HepG2 (cell line): ENCODE data around the gene ZNF440. TPM values are rescaled to one million over a fixed set of nuclear protein-coding genes. Genes with fewer than 3 reads are reported as not detected.
A peak's percentile ranks its signal among the peaks of the same experiment; 100 is the strongest.
"Not testable (repeated sequence)": the region's sequence is repeated elsewhere in the genome, so short reads cannot be mapped to it uniquely, and the experiment has no call there.

ENCODE experiments used
- ATAC-seq: fragments of 200-7000 bp; cut with Tn5 transposase; 3 replicates; pipeline ENCODE4 v1.9.1; 2020; ENCODE audit warnings: mild to moderate bottlenecking, moderate library complexity
- BruUV-seq: library from RNA; stranded (reverse); fragments of 400-500 nt; replicated peaks from 2 replicates; lab custom pipeline; 2021; lab: Mats Ljungman, UMichigan
- CTCF ChIA-PET: fragments of 300-600 bp; formaldehyde crosslinking; extraction: SDS; loops from one replicate; lab custom pipeline; 2021; ENCODE audit warnings: low total read pairs, inconsistent platforms, low intra/inter-chr PET ratio; lab: Yijun Ruan, JAX
- POLR2A ChIA-PET: fragments of 350-600 bp; sonication (Branson Sonifier 250); formaldehyde crosslinking; loops from one replicate; lab custom pipeline; 2020; ENCODE audit warnings: antibody characterized with exemption, inconsistent platforms; lab: Yijun Ruan, JAX
- DNase-seq: peaks from one replicate; pipeline ENCODE4 v3.0.0-alpha.2; 2015; ENCODE audit warnings: low spot score
- FAIRE-seq: peaks from 3 replicates; lab custom pipeline; 2011; peaks lifted over from hg19 to GRCh38; lab: Jason Lieb, UNC
- H2AFZ ChIP-seq: one replicate; pipeline ENCODE4 v1.6.1; 2011; ENCODE audit warnings: low read length, inconsistent platforms
- H3K27ac ChIP-seq: fragments of 300-600 bp; 3 replicates; pipeline ENCODE4 v1.8.0; 2011; ENCODE audit warnings: mixed run types, mild to moderate bottlenecking, mixed read lengths, low read length, inconsistent platforms; ENCODE audit not compliant: insufficient read depth; ENCODE audit errors: extremely low read length
- H3K27me3 ChIP-seq, 2 experiments: fragments of 200-600 bp in 1 of 2; 2 replicates in 1 of 2; 3 replicates in 1 of 2; pipeline versions ENCODE4 v1.6.0 to v1.8.0; 2011; ENCODE audit warnings: low read length in 2 of 2, mild to moderate bottlenecking in 2 of 2, moderate library complexity in 2 of 2, inconsistent platforms in 1 of 2; ENCODE audit not compliant: insufficient read depth in 2 of 2, control insufficient read depth in 1 of 2
- H3K36me3 ChIP-seq, 2 experiments: fragments of 200-600 bp in 1 of 2; replicated peaks in 1 of 2; 2 replicates in 1 of 2; 3 replicates in 1 of 2; pipeline versions ENCODE4 v1.5.1 to v1.8.0; 2011; ENCODE audit warnings: low read length in 2 of 2, inconsistent platforms in 1 of 2; ENCODE audit not compliant: insufficient read depth in 2 of 2, control insufficient read depth in 1 of 2
- H3K4me1 ChIP-seq: 2 replicates; pipeline ENCODE4 v1.5.1; 2012; ENCODE audit warnings: low read length, inconsistent platforms; ENCODE audit not compliant: insufficient read depth
- H3K4me2 ChIP-seq: 2 replicates; pipeline ENCODE4 v1.6.0; 2011; ENCODE audit warnings: low read depth, low read length, inconsistent platforms
- H3K4me3 ChIP-seq, 3 experiments: fragments of 200-600 bp in 1 of 3; sonication (generic), shearing (Covaris generic) in 1 of 3; replicated peaks in 1 of 3; 2 replicates each; pipeline ENCODE4 v1.5.1; 2011 to 2016; ENCODE audit warnings: low read length in 3 of 3, inconsistent platforms in 2 of 3, low read depth in 2 of 3, mild to moderate bottlenecking in 2 of 3, control low read depth in 1 of 3, mixed read lengths in 1 of 3; ENCODE audit not compliant: insufficient read depth in 1 of 3
- H3K79me2 ChIP-seq: one replicate; pipeline ENCODE4 v1.6.1; 2011; ENCODE audit warnings: low read length, inconsistent platforms; ENCODE audit not compliant: insufficient read depth
- H3K9ac ChIP-seq: 2 replicates; pipeline ENCODE4 v1.6.0; 2011; ENCODE audit warnings: mild to moderate bottlenecking, low read depth, low read length, inconsistent platforms; ENCODE audit not compliant: insufficient read depth
- H3K9me3 ChIP-seq: 2 replicates; pipeline ENCODE4 v1.5.1; 2012; ENCODE audit warnings: mild to moderate bottlenecking, low read length
- H4K20me1 ChIP-seq: 2 replicates; pipeline ENCODE4 v1.6.0; 2011; ENCODE audit warnings: inconsistent platforms, mild to moderate bottlenecking, low read length, moderate library complexity; ENCODE audit not compliant: insufficient read depth
- ADNP ChIP-seq: sonication (generic); formaldehyde crosslinking; IDR thresholded peaks from 2 replicates; pipeline ENCODE4 v1.4.0; 2020; ENCODE audit warnings: missing genetic modification reagents
- CEBPB ChIP-seq: IDR thresholded peaks from 2 replicates; pipeline ENCODE4 v1.6.1; 2011; ENCODE audit warnings: low read depth, low read length, improper control_type of control experiment, borderline replicate concordance
- DMAP1 ChIP-seq: IDR thresholded peaks from 2 replicates; pipeline ENCODE4 v1.6.1; 2016
- GABPB1 ChIP-seq: IDR thresholded peaks from 2 replicates; pipeline ENCODE4 v1.6.1; 2016; ENCODE audit warnings: mild to moderate bottlenecking, missing genetic modification reagents, moderate library complexity, missing compliant biosample characterization
- HMG20A ChIP-seq: IDR thresholded peaks from 2 replicates; pipeline ENCODE4 v1.6.1; 2016; ENCODE audit warnings: borderline replicate concordance
- HNF4A ChIP-seq: sonication (generic); formaldehyde crosslinking; IDR thresholded peaks from 2 replicates; pipeline ENCODE4 v1.4.0; 2020; ENCODE audit warnings: missing genetic modification reagents
- HOXD1 ChIP-seq: sonication (generic); formaldehyde crosslinking; IDR thresholded peaks from 2 replicates; pipeline ENCODE4 v1.5.0; 2020; ENCODE audit warnings: missing genetic modification reagents
- KDM2A ChIP-seq: sonication (generic); formaldehyde crosslinking; IDR thresholded peaks from 2 replicates; pipeline ENCODE4 v1.4.0; 2020; ENCODE audit warnings: low read depth, missing genetic modification reagents, borderline replicate concordance
- KMT2B ChIP-seq: IDR thresholded peaks from 2 replicates; pipeline ENCODE4 v1.6.1; 2016; ENCODE audit warnings: missing genetic modification reagents, missing compliant biosample characterization
- POGZ ChIP-seq: sonication (generic); formaldehyde crosslinking; IDR thresholded peaks from 2 replicates; pipeline ENCODE4 v1.4.0; 2020; ENCODE audit warnings: mild to moderate bottlenecking, missing genetic modification reagents
- SALL1 ChIP-seq: sonication (generic); formaldehyde crosslinking; IDR thresholded peaks from 2 replicates; pipeline ENCODE4 v1.8.0; 2022; ENCODE audit warnings: mild to moderate bottlenecking, missing genetic modification reagents
- SKI ChIP-seq: fragments of 450-650 bp; IDR thresholded peaks from one replicate; pipeline ENCODE4 v1.6.1; 2018; ENCODE audit warnings: mild to moderate bottlenecking; ENCODE audit not compliant: partially characterized antibody
- ZBTB4 ChIP-seq: sonication (generic); formaldehyde crosslinking; IDR thresholded peaks from 2 replicates; pipeline ENCODE4 v1.4.0; 2020; ENCODE audit warnings: missing genetic modification reagents, mild to moderate bottlenecking, borderline replicate concordance
- ZGPAT ChIP-seq: IDR thresholded peaks from 2 replicates; pipeline ENCODE4 v1.6.1; 2016; ENCODE audit warnings: mild to moderate bottlenecking
- ZMYM4 ChIP-seq: sonication (generic); formaldehyde crosslinking; IDR thresholded peaks from 2 replicates; pipeline ENCODE4 v1.8.1; 2023; ENCODE audit warnings: mild to moderate bottlenecking, missing genetic modification reagents
- ZNF331 ChIP-seq: sonication (generic); formaldehyde crosslinking; IDR thresholded peaks from 2 replicates; pipeline ENCODE4 v1.4.0; 2020; ENCODE audit warnings: missing genetic modification reagents
- ZNF335 ChIP-seq: sonication (generic); formaldehyde crosslinking; IDR thresholded peaks from 2 replicates; pipeline ENCODE4 v1.4.0; 2020; ENCODE audit warnings: missing genetic modification reagents
- ZNF792 ChIP-seq: IDR thresholded peaks from 2 replicates; pipeline ENCODE4 v1.6.1; 2016
- WGBS: methylation state at CpG from one replicate; pipeline ENCODE4 v1.1.6; 2017; ENCODE audit warnings: low lambda C conversion rate; 5-methylcytosine and 5-hydroxymethylcytosine counted together
- in situ Hi-C: cut with HindIII; loops from 2 replicates; pipeline ENCODE4 v1.10.0; 2017; ENCODE audit warnings: low pct_unique_long_range_greater_than_20kb; ENCODE audit not compliant: extremely low pct_ligation_motif_present
- intact Hi-C: fragments of 100-400 bp; cut with micrococcal nuclease; formaldehyde crosslinking; loops from one replicate; pipeline ENCODE4 v1.10.0; 2022; ENCODE audit not compliant: unreplicated experiment
- polyA plus RNA-seq, 8 experiments: library from polyadenylated mRNA; depleted of rRNA in 3 of 8; stranded (reverse) in 7 of 8; unstranded in 1 of 8; fragments of >200 nt; fragmentation: Illumina TruSeq in 4 of 8; extraction: Trizol in 4 of 8; gene quantifications; 2 replicates each; pipeline versions ENCODE4 v1.2.1 to v1.2.3, GENCODE V29; 2011 to 2016; ENCODE audit warnings: low read depth in 4 of 8, missing spikeins in 1 of 8, mixed read lengths in 1 of 8; ENCODE audit not compliant: insufficient read depth in 1 of 8
- total RNA-seq, 5 experiments: library from RNA; depleted of rRNA; stranded (reverse); fragments of >200 nt; fragmentation: Illumina TruSeq; extraction: Trizol; gene quantifications; 2 replicates each; pipeline ENCODE4 v1.2.3, GENCODE V29; 2016; ENCODE audit warnings: low read depth in 1 of 5

The ZNF440 gene
- total and polyA plus RNA-seq, 2 of the 13 experiments (the other 11 are each of a cell fraction or from before 2014, with no cell fraction given), result 2.7 to 12.4 TPM

DNA sequence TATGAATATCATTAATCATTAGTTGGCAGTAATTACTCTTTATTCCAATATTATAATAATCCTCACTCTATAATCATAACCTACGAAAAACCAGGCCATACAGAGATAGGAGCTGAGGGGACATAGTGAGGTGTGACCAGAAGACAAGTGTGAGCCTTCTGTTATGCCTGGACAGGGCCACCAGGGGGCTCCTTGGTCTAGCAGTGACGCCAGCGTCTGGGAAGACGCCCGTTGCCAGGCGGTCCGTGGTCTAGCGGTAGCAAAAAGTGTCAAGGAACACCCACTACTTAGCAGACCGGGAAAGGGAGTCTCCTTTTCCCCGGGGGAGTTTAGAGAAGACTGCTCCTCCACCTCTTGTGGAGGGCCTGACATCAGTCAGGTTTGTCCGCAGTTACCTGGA is 42.6 kb upstream of the ZNF440 start (continued):
- peak; percentile 81; the same call in 1 of the 2 replicates for TF ChIP-seq ZBTB4 (CRISPR knock-in tag)
- TF ChIP-seq ZMYM4 (CRISPR knock-in tag), result peak; percentile 38; the same call in 1 of the 2 replicates
- TF ChIP-seq ZGPAT (CRISPR knock-in tag), result 0 out of 2 replicates have a peak, but pooled peaks have one; percentile 38
- TF ChIP-seq, all 625 proteins: peak for 15; not testable (repeated sequence) for 610

- POLR2A ChIA-PET, result interaction anchor here (1.2 kb wide), 1 partner anchor 21 kb away, joined by 3 read pairs; no protein-coding TSS in a partner anchor
- Histone ChIP-seq H3K4me2 (peak overlapping the region; percentile 54), H3K9ac (peak overlapping the region; percentile 45), H3K79me2 (peaks cover 33% of the 10 kb centered on the region), H3K36me3 (peaks cover 8 to 28% of the 10 kb centered on the region in 2 experiments), H3K4me3 (peak overlapping the region in 1 of 3 experiments; percentile 6; a peak in 1 of 6 replicates), H3K4me1 (peaks cover 45% of the 10 kb centered on the region), H3K27ac (peak overlapping the region; percentile 67)
- H2AFZ ChIP-seq, BruUV-seq, CTCF ChIA-PET, H3K27me3 ChIP-seq, H4K20me1 ChIP-seq, intact Hi-C loops, H3K9me3 ChIP-seq, in situ Hi-C loops: not testable (repeated sequence)
- DNase-seq, result peak; percentile 88
- peak; percentile 60 for FAIRE-seq
- ATAC-seq, result peak; percentile 98
- WGBS, result 14% methylated on average over 11 of the region's 11 CpGs
- 0 out of 2 replicates have a peak, but pooled peaks have one; percentile 40 for TF ChIP-seq ZNF792
- peak; percentile 43 for TF ChIP-seq SKI
- TF ChIP-seq ADNP (CRISPR knock-in tag), result peak; percentile 73; the same call in 1 of the 2 replicates
- TF ChIP-seq POGZ (CRISPR knock-in tag), result peak; percentile 72
- TF ChIP-seq DMAP1 (CRISPR knock-in tag), result peak; percentile 30; the same call in 1 of the 2 replicates
- peak; percentile 66 for TF ChIP-seq SALL1 (CRISPR knock-in tag)
- TF ChIP-seq HOXD1 (CRISPR knock-in tag), result 0 out of 2 replicates have a peak, but pooled peaks have one; percentile 29
- 0 out of 2 replicates have a peak, but pooled peaks have one; percentile 25 for TF ChIP-seq GABPB1 (CRISPR knock-in tag)
- 0 out of 2 replicates have a peak, but pooled peaks have one; percentile 17 for TF ChIP-seq KDM2A (CRISPR knock-in tag)
- peak; percentile 45; the same call in 1 of the 2 replicates for TF ChIP-seq ZNF331 (CRISPR knock-in tag)
- TF ChIP-seq HNF4A, result peak; percentile 83
- TF ChIP-seq KMT2B (CRISPR knock-in tag), result peak; percentile 45; the same call in 1 of the 2 replicates
- TF ChIP-seq ZNF335 (CRISPR knock-in tag), result 0 out of 2 replicates have a peak, but pooled peaks have one; percentile 44
- peak; percentile 28; the same call in 1 of the 2 replicates for TF ChIP-seq HMG20A (CRISPR knock-in tag)
- peak; percentile 69; the same call in 1 of the 2 replicates for TF ChIP-seq CEBPB
Measured at GRCh38 chr19:11776669-11777068, 37.4 kb upstream of the ZNF440 start.
